Esophagus (tissue), 2 donors: ENCODE data around the gene TPH1. TPM values are rescaled to one million over a fixed set of nuclear protein-coding genes. Genes with fewer than 3 reads are reported as not detected.

ENCODE experiments used
- polyA plus RNA-seq, 2 donors: library from polyadenylated mRNA; stranded (reverse); fragments of 200-250 nt; gene quantifications; one replicate each; pipeline ENCODE4 v1.2.3, GENCODE V29; 2013
- donor health status: healthy with polysubstance abuse.
- donor health status: Bipolar disorder and iron deficiency.

The TPH1 gene
- polyA plus RNA-seq, 2 donors = 0.08 to 0.26 TPM

Other genes with a start within 250 kb of the TPH1 start
- 10 to 100 TPM; 17.2 to 39.3 TPM for gene SERGEF, start 33.2 kb downstream of the TPH1 start, polyA plus RNA-seq
- 1 to 10 TPM; 6.4 to 7.2 TPM for gene SAAL1, start 59.8 kb upstream of the TPH1 start, polyA plus RNA-seq
- under 1 TPM; 0.12 to 0.33 TPM for gene MRGPRX3, start 86.3 kb upstream of the TPH1 start, polyA plus RNA-seq
- not detected for gene MRGPRX4, start 126.6 kb upstream of the TPH1 start, polyA plus RNA-seq
- not detected for gene SAA4, start 190.5 kb upstream of the TPH1 start, polyA plus RNA-seq
- 1 to 10 TPM; 2.4 TPM for gene SAA2, start 202.4 kb upstream of the TPH1 start, polyA plus RNA-seq
- 10 to 100 TPM; 10.8 to 15.7 TPM for gene SAA1, start 220.0 kb upstream of the TPH1 start, polyA plus RNA-seq